NCI-H2227 (cell line): ENCODE measurements around the gene ERC2.

Experiments
- DNase-seq: peaks from one replicate; lab custom pipeline; 2025; ENCODE audit not compliant: unreplicated experiment; lab: John Stamatoyannopoulos, UW

Gene ERC2

GRCh38 chr3:55812394-55813013, 655.8 kb downstream of the ERC2 start:
- DNase-seq, result no peak

GRCh38 chr3:55807210-55807609, 661.1 kb downstream of the ERC2 start:
- DNase-seq, result no peak

GRCh38 chr3:55805169-55805568, 663.1 kb downstream of the ERC2 start:
- no peak for DNase-seq

- no peak for DNase-seq
Observed at GRCh38 chr3:55804170-55805095, 663.8 kb downstream of the ERC2 start.

GRCh38 chr3:55802816-55803215, 665.5 kb downstream of the ERC2 start:
- DNase-seq, result peak; percentile 5

- no peak for DNase-seq
Observed at GRCh38 chr3:55801676-55802075, 666.6 kb downstream of the ERC2 start.

GRCh38 chr3:55801068-55801467, 667.2 kb downstream of the ERC2 start:
- no peak for DNase-seq

- DNase-seq, result no peak
Observed at GRCh38 chr3:55797775-55798174, 670.5 kb downstream of the ERC2 start.

GRCh38 chr3:55797084-55797483, 671.2 kb downstream of the ERC2 start:
- no peak for DNase-seq

- DNase-seq, result no peak
Observed at GRCh38 chr3:55796533-55796932, 671.7 kb downstream of the ERC2 start.

GRCh38 chr3:55795746-55796145, 672.5 kb downstream of the ERC2 start:
- DNase-seq, result no peak

- DNase-seq, result no peak
Observed at GRCh38 chr3:55795296-55795695, 673.0 kb downstream of the ERC2 start.

- no peak for DNase-seq
Observed at GRCh38 chr3:55792742-55793141, 675.5 kb downstream of the ERC2 start.

GRCh38 chr3:55792009-55792408, 676.3 kb downstream of the ERC2 start:
- DNase-seq, result no peak

GRCh38 chr3:55790596-55791350, 677.5 kb downstream of the ERC2 start:
- DNase-seq, result no peak

- no peak for DNase-seq
Observed at GRCh38 chr3:55789516-55789915, 678.8 kb downstream of the ERC2 start.

- DNase-seq, result no peak
Observed at GRCh38 chr3:55782807-55783206, 685.5 kb downstream of the ERC2 start.

- DNase-seq, result no peak
Observed at GRCh38 chr3:55782351-55782750, 685.9 kb downstream of the ERC2 start.

- DNase-seq, result no peak
Observed at GRCh38 chr3:55780913-55781312, 687.4 kb downstream of the ERC2 start.

- DNase-seq, result no peak
Observed at GRCh38 chr3:55779543-55779942, 688.7 kb downstream of the ERC2 start.

- DNase-seq, result no peak
Observed at GRCh38 chr3:55775366-55776154, 692.7 kb downstream of the ERC2 start.
